HEK293T (cell line): ENCODE results near the gene KCNK6.

Source experiments
- CTCF ChIA-PET: fragments of 350-600 bp; formaldehyde crosslinking; extraction: SDS; loops from one replicate; lab custom pipeline; 2021; ENCODE audit warnings: antibody characterized with exemption, inconsistent platforms; lab: Yijun Ruan, JAX
- POLR2A ChIA-PET: fragments of 350-600 bp; formaldehyde crosslinking; extraction: SDS; loops from one replicate; lab custom pipeline; 2020; ENCODE audit warnings: antibody characterized with exemption, inconsistent platforms; lab: Yijun Ruan, JAX
- DNase-seq: peaks from one replicate; pipeline ENCODE4 v3.0.0; 2012; ENCODE audit warnings: mixed read lengths; ENCODE audit errors: extremely low spot score
- ARNT ChIP-seq: fragments of 450-650 bp; IDR thresholded peaks from 2 replicates; pipeline ENCODE4 v1.6.1; 2017; ENCODE audit warnings: mild to moderate bottlenecking
- BHLHE40 ChIP-seq: fragments of 450-650 bp; IDR thresholded peaks from 2 replicates; pipeline ENCODE4 v1.6.1; 2016; ENCODE audit warnings: mild to moderate bottlenecking, moderate library complexity, borderline replicate concordance
- CTBP1 ChIP-seq: fragments of 450-650 bp; IDR thresholded peaks from 2 replicates; pipeline ENCODE4 v1.6.1; 2016; ENCODE audit warnings: borderline replicate concordance
- ELF4 ChIP-seq: fragments of 450-650 bp; IDR thresholded peaks from 2 replicates; pipeline ENCODE4 v1.6.1; 2017; ENCODE audit warnings: antibody characterized with exemption
- FOXA1 ChIP-seq: fragments of 450-650 bp; IDR thresholded peaks from 2 replicates; pipeline ENCODE4 v1.6.1; 2016; ENCODE audit warnings: mild to moderate bottlenecking
- FOXK2 ChIP-seq: fragments of 450-650 bp; IDR thresholded peaks from 2 replicates; pipeline ENCODE4 v1.6.1; 2016; ENCODE audit warnings: mild to moderate bottlenecking
- FOXM1 ChIP-seq: fragments of 450-650 bp; IDR thresholded peaks from 2 replicates; pipeline ENCODE4 v1.6.1; 2017; ENCODE audit warnings: mild to moderate bottlenecking, borderline replicate concordance
- HDGF ChIP-seq: fragments of 450-650 bp; IDR thresholded peaks from 2 replicates; pipeline ENCODE4 v1.6.1; 2017; ENCODE audit warnings: antibody characterized with exemption, borderline replicate concordance
- L3MBTL2 ChIP-seq: fragments of 450-650 bp; conservative IDR thresholded peaks from 2 replicates; pipeline ENCODE4 v1.6.1; 2016; ENCODE audit warnings: mild to moderate bottlenecking
- LEF1 ChIP-seq: fragments of 450-650 bp; IDR thresholded peaks from 2 replicates; pipeline ENCODE4 v1.6.1; 2017; ENCODE audit warnings: mild to moderate bottlenecking, borderline replicate concordance
- NFRKB ChIP-seq: fragments of 450-650 bp; IDR thresholded peaks from 2 replicates; pipeline ENCODE4 v1.6.1; 2016; ENCODE audit warnings: mild to moderate bottlenecking, moderate library complexity
- PKNOX1 ChIP-seq: fragments of 450-650 bp; IDR thresholded peaks from 2 replicates; pipeline ENCODE4 v1.6.1; 2016
- SP1 ChIP-seq: fragments of 450-650 bp; IDR thresholded peaks from 2 replicates; pipeline ENCODE4 v1.6.1; 2017
- SUZ12 ChIP-seq: fragments of 450-650 bp; IDR thresholded peaks from 2 replicates; pipeline ENCODE4 v1.6.1; 2016; ENCODE audit warnings: mild to moderate bottlenecking
- TARDBP ChIP-seq: fragments of 450-650 bp; IDR thresholded peaks from 2 replicates; pipeline ENCODE4 v1.6.1; 2016
- ZNF384 ChIP-seq: fragments of 450-650 bp; IDR thresholded peaks from 2 replicates; pipeline ENCODE4 v1.6.1; 2016

The KCNK6 gene

GRCh38 chr19:38326591-38326990 is 6.9 kb downstream of the KCNK6 start:
- TF ChIP-seq SUZ12 (no peak), ELF4 (no peak), BHLHE40 (no peak), NFRKB (no peak), FOXM1 (no peak), PKNOX1 (no peak), SP1 (no peak)

GRCh38 chr19:38329651-38330050 is 10.0 kb downstream of the KCNK6 start:
- TF ChIP-seq PKNOX1 (no peak), HDGF (no peak), TARDBP (no peak), SUZ12 (no peak), L3MBTL2 (no peak), FOXK2 (no peak), NFRKB (no peak), ARNT (no peak), FOXA1 (no peak), ELF4 (no peak), CTBP1 (no peak)
- POLR2A ChIA-PET, result no interaction called here
- CTCF ChIA-PET, result interaction anchor here (1.3 kb wide), 1 partner anchor 85 kb away, joined by 4 read pairs; no protein-coding TSS in a partner anchor
- no peak for DNase-seq

More at GRCh38 chr19:38326591-38326990, 6.9 kb downstream of the KCNK6 start:
- ChIA-PET POLR2A (no interaction called here), CTCF (no interaction called here)
- no peak for DNase-seq

- no peak for TF ChIP-seq SP1
- TF ChIP-seq L3MBTL2, result no peak
- ChIA-PET CTCF (no interaction called here), POLR2A (no interaction called here)
Observed at GRCh38 chr19:38331728-38332127, 12.1 kb downstream of the KCNK6 start.

GRCh38 chr19:38333245-38333644 is 13.6 kb downstream of the KCNK6 start:
- no peak for TF ChIP-seq BHLHE40
- no peak for TF ChIP-seq FOXK2
- no peak for TF ChIP-seq ZNF384
- no peak for TF ChIP-seq ELF4
- no peak for TF ChIP-seq SUZ12
- no peak for TF ChIP-seq HDGF
- no peak for TF ChIP-seq FOXM1
- TF ChIP-seq ARNT, result no peak
- TF ChIP-seq PKNOX1, result no peak
- no peak for TF ChIP-seq LEF1
- no peak for DNase-seq
- CTCF ChIA-PET, result interaction anchor here (0.9 to 1.1 kb wide), 2 partner anchors 89 to 90 kb away, joined by 3 to 4 read pairs; no protein-coding TSS in a partner anchor
- POLR2A ChIA-PET, result interaction anchor here (1.5 kb wide), 1 partner anchor 41 kb away, joined by 3 read pairs; the partner anchor contains the start of gene PSMD8

More at GRCh38 chr19:38331728-38332127, 12.1 kb downstream of the KCNK6 start:
- no peak for DNase-seq

GRCh38 chr19:38335949-38336637 is 16.4 kb downstream of the KCNK6 start:
- ChIA-PET POLR2A (interaction anchor here (0.9 to 4.2 kb wide), 4 partner anchors 38 to 96 kb away, joined by 3 to 40 read pairs (median 5); partner anchors contain the start of genes FAM98C and PSMD8), CTCF (interaction anchor here (0.6 to 1.1 kb wide), 6 partner anchors 17 to 299 kb away, joined by 3 to 11 read pairs (median 4); no protein-coding TSS in a partner anchor)
- peak; percentile 86 for DNase-seq
- TF ChIP-seq ZNF384 (no peak), CTBP1 (no peak), BHLHE40 (no peak), HDGF (no peak), FOXA1 (no peak), PKNOX1 (no peak), L3MBTL2 (peak; percentile 66), TARDBP (no peak), NFRKB (no peak)
